GM12878 (cell line): ENCODE results near the gene SLC12A1. TPM values are rescaled to one million over a fixed set of nuclear protein-coding genes. Genes with fewer than 3 reads are reported as not detected.

ENCODE experiments used
- ATAC-seq: fragments of 200-7000 bp; cut with Tn5 transposase; 3 replicates; pipeline ENCODE4 v1.9.1; 2020; ENCODE audit warnings: mild to moderate bottlenecking, moderate library complexity
- BruUV-seq: library from RNA; stranded (reverse); fragments of 400-500 nt; replicated peaks from 2 replicates; lab custom pipeline; 2021; lab: Mats Ljungman, UMichigan
- CTCF ChIA-PET: fragments of 300-600 bp; sonication (Branson Sonifier 250); formaldehyde crosslinking; extraction: SDS; loops from one replicate; lab custom pipeline; 2021; ENCODE audit warnings: inconsistent platforms; lab: Yijun Ruan, JAX
- POLR2A ChIA-PET: fragments of 350-600 bp; formaldehyde crosslinking; extraction: SDS; loops from one replicate; lab custom pipeline; 2021; ENCODE audit warnings: inconsistent platforms; lab: Charles Lee
- RAD21 ChIA-PET: fragments of 300-600 bp; sonication (Branson Sonifier 250); formaldehyde crosslinking; loops from one replicate; lab custom pipeline; 2023; ENCODE audit warnings: antibody characterized with exemption; ENCODE audit not compliant: unreplicated experiment; lab: Charles Lee
- SMC1A ChIA-PET: fragments of 300-600 bp; sonication (Branson Sonifier 250); formaldehyde crosslinking; loops from one replicate; lab custom pipeline; 2023; ENCODE audit not compliant: unreplicated experiment, uncharacterized antibody; lab: Charles Lee
- DNase-seq: peaks from one replicate; pipeline ENCODE4 v3.0.0-alpha.2; 2011; ENCODE audit warnings: low read depth, low spot score
- FAIRE-seq: peaks from 3 replicates; lab custom pipeline; 2011; peaks lifted over from hg19 to GRCh38; lab: Jason Lieb, UNC
- H2AFZ ChIP-seq: 2 replicates; pipeline ENCODE4 v1.6.0; 2011; ENCODE audit warnings: low read depth, low read length, control low read depth; ENCODE audit not compliant: control insufficient read depth
- H3K27ac ChIP-seq: 2 replicates; pipeline ENCODE4 v1.5.1; 2011; ENCODE audit warnings: control low read depth; ENCODE audit not compliant: control insufficient read depth, insufficient read depth
- H3K27me3 ChIP-seq, 2 experiments: replicated peaks in 1 of 2; 2 replicates each; pipeline versions ENCODE4 v1.6.0 to v1.6.1; 2011; ENCODE audit warnings: low read length in 1 of 2; ENCODE audit not compliant: control insufficient read depth in 2 of 2, insufficient read depth in 2 of 2
- H3K36me3 ChIP-seq, 2 experiments: 2 replicates each; pipeline ENCODE4 v1.5.1; 2011; ENCODE audit warnings: low read length in 1 of 2; ENCODE audit not compliant: control insufficient read depth in 2 of 2, insufficient read depth in 2 of 2
- H3K4me1 ChIP-seq: 2 replicates; pipeline ENCODE4 v1.6.1; 2011; ENCODE audit warnings: mild to moderate bottlenecking, low read length, moderate library complexity, mixed read lengths; ENCODE audit not compliant: control insufficient read depth, insufficient read depth
- H3K4me2 ChIP-seq: 2 replicates; pipeline ENCODE4 v1.6.0; 2011; ENCODE audit warnings: control low read depth; ENCODE audit not compliant: control insufficient read depth, insufficient read depth
- H3K4me3 ChIP-seq: fragments of 200-600 bp; sonication (generic); 2 replicates; pipeline ENCODE4 v1.5.1; 2016
- H3K79me2 ChIP-seq: 2 replicates; pipeline ENCODE4 v1.6.0; 2011; ENCODE audit warnings: low read length; ENCODE audit not compliant: control insufficient read depth, insufficient read depth
- H3K9ac ChIP-seq: 2 replicates; pipeline ENCODE4 v1.8.0; 2011; ENCODE audit warnings: low read length, control low read depth, mixed read lengths; ENCODE audit not compliant: control insufficient read depth, insufficient read depth
- H3K9me3 ChIP-seq: replicated peaks from 3 replicates; pipeline ENCODE4 v1.5.1; 2011; ENCODE audit warnings: mild to moderate bottlenecking, low read length; ENCODE audit not compliant: control insufficient read depth, insufficient read depth
- H4K20me1 ChIP-seq: 2 replicates; pipeline ENCODE4 v1.6.0; 2011; ENCODE audit not compliant: control insufficient read depth, insufficient read depth
- BRCA1 ChIP-seq: IDR thresholded peaks from 2 replicates; pipeline ENCODE4 v1.6.1; 2011; ENCODE audit warnings: low read depth, low read length, improper control_type of control experiment
- E4F1 ChIP-seq: fragments of 450-650 bp; IDR thresholded peaks from 2 replicates; pipeline ENCODE4 v1.6.1; 2018; ENCODE audit warnings: borderline replicate concordance, mild to moderate bottlenecking; ENCODE audit not compliant: partially characterized antibody
- FOS ChIP-seq: IDR thresholded peaks from 3 replicates; pipeline ENCODE4 v1.6.1; 2011; ENCODE audit warnings: borderline replicate concordance; ENCODE audit not compliant: insufficient read length; ENCODE audit errors: extremely low read depth
- IRF3 ChIP-seq: fragments of 450-650 bp; IDR thresholded peaks from 2 replicates; pipeline ENCODE4 v1.6.1; 2014; ENCODE audit warnings: mild to moderate bottlenecking
- NR2C2 ChIP-seq: IDR thresholded peaks from 2 replicates; pipeline ENCODE4 v1.6.1; 2011; ENCODE audit warnings: borderline replicate concordance, low read depth; ENCODE audit not compliant: control insufficient read depth, insufficient read length
- POLR2AphosphoS5 ChIP-seq: IDR thresholded peaks from 2 replicates; pipeline ENCODE4 v1.6.1; 2011; ENCODE audit warnings: mild to moderate bottlenecking, low read length, inconsistent platforms
- SIN3A ChIP-seq: IDR thresholded peaks from 2 replicates; pipeline ENCODE4 v1.6.1; 2012; ENCODE audit warnings: low read depth, low read length, improper control_type of control experiment
- SREBF2 ChIP-seq: IDR thresholded peaks from 2 replicates; pipeline ENCODE4 v1.6.1; 2012; ENCODE audit warnings: mild to moderate bottlenecking, low read length
- SRF ChIP-seq, 2 experiments: IDR thresholded peaks; 2 replicates each; pipeline ENCODE4 v1.6.1; 2011; ENCODE audit warnings: low read depth in 2 of 2, low read length in 2 of 2, mild to moderate bottlenecking in 1 of 2, moderate library complexity in 1 of 2
- TCF3 ChIP-seq: IDR thresholded peaks from 2 replicates; pipeline ENCODE4 v1.6.1; 2012; ENCODE audit warnings: low read depth, mild to moderate bottlenecking, low read length, borderline replicate concordance; ENCODE audit not compliant: insufficient read depth
- WGBS: methylation state at CpG from one replicate; pipeline ENCODE4 v1.1.6; 2016; ENCODE audit warnings: low lambda C conversion rate; ENCODE audit not compliant: insufficient replicate concordance, insufficient coverage; ENCODE audit errors: missing lambda C conversion rate; 5-methylcytosine and 5-hydroxymethylcytosine counted together
- in situ Hi-C: fragments of 300-500 bp; cut with MboI; formaldehyde crosslinking; loops from 9 replicates; pipeline ENCODE4 v1.14.3; 2018; ENCODE audit warnings: mixed read lengths
- intact Hi-C: fragments of 100-400 bp; cut with micrococcal nuclease; formaldehyde crosslinking; loops from one replicate; pipeline ENCODE4 v1.14.2; 2022; ENCODE audit not compliant: unreplicated experiment
- polyA plus RNA-seq, 11 experiments: library from polyadenylated mRNA; depleted of rRNA in 4 of 11; unstranded in 6 of 11; stranded (reverse) in 5 of 11; fragments of >200 nt; fragmentation: Nextera tagmentation in 4 of 11; fragmentation: Illumina TruSeq in 1 of 11; extraction: Ambion mirVana in 4 of 11; extraction: Trizol in 1 of 11; gene quantifications; 1 replicate in 1 of 11; 2 replicates in 10 of 11; pipeline versions ENCODE4 v1.2.1 to v1.2.3, GENCODE V29; 2011 to 2016; ENCODE audit warnings: inconsistent platforms in 2 of 11, missing spikeins in 2 of 11, low read depth in 1 of 11
- total RNA-seq, 4 experiments: library from RNA; depleted of rRNA in 3 of 4; stranded (reverse); fragments of >200 nt in 3 of 4; fragmentation: Illumina TruSeq in 1 of 4; extraction: Trizol in 1 of 4; gene quantifications; 2 replicates each; pipeline versions ENCODE4 v1.2.1 to v1.2.3, GENCODE V29; 2013 to 2021
- TF ChIP-seq, protein P1 (sequence below): fragments of 450-650 bp; IDR thresholded peaks from 2 replicates; pipeline ENCODE4 v1.6.1; 2017; ENCODE audit warnings: mild to moderate bottlenecking
- TF ChIP-seq, protein P2 (sequence below): IDR thresholded peaks from 2 replicates; pipeline ENCODE4 v1.6.1; 2011; ENCODE audit warnings: mild to moderate bottlenecking, low read depth, low read length, moderate library complexity; ENCODE audit not compliant: insufficient replicate concordance
- TF ChIP-seq, protein P3 (sequence below): IDR thresholded peaks from 2 replicates; pipeline ENCODE4 v1.6.1; 2012; ENCODE audit warnings: mild to moderate bottlenecking, low read depth, low read length

Gene SLC12A1
- total and polyA plus RNA-seq, 10 of the 15 experiments (the other 5 are each of a cell fraction or from before 2014, with no cell fraction given), result under 0.01 TPM; not detected in 9

- in situ Hi-C loops (loop anchor here (25.0 kb wide), 1 partner anchor 1287 kb away; the partner anchor contains the start of genes DTWD1 and FAM227B), intact Hi-C loops (no loop called here)
- ChIA-PET SMC1A (interaction anchor here (2.1 to 2.4 kb wide), 2 partner anchors 27 to 28 kb away, joined by 5 to 11 read pairs; no protein-coding TSS in a partner anchor), POLR2A (no interaction called here), RAD21 (interaction anchor here (0.7 to 1.5 kb wide), 2 partner anchors 9 to 41 kb away, joined by 3 read pairs; no protein-coding TSS in a partner anchor), CTCF (interaction anchor here (0.8 to 2.4 kb wide), 4 partner anchors 10 to 39 kb away, joined by 3 to 9 read pairs (median 4); no protein-coding TSS in a partner anchor)
- H3K79me2 ChIP-seq, result peaks cover 2% of the 10 kb centered on the region
- no peaks in the 10 kb centered on the region for H4K20me1 ChIP-seq
- H3K27me3 ChIP-seq, result no peaks in the 10 kb centered on the region
- H3K27ac ChIP-seq, result no peak overlapping the region
- DNase-seq (no peak), FAIRE-seq (no peak), ATAC-seq (peak; percentile 14; the same call in 1 of the 3 replicates)
- H2AFZ ChIP-seq, result no peak overlapping the region
- no TSS peak for BruUV-seq
- peaks cover 11% of the 10 kb centered on the region; the same call in 1 of the 2 replicates for H3K4me1 ChIP-seq
- H3K4me2 ChIP-seq, result no peak overlapping the region
- H3K36me3 ChIP-seq, result no peaks in the 10 kb centered on the region
- no peak overlapping the region for H3K4me3 ChIP-seq
- no peaks in the 10 kb centered on the region for H3K9me3 ChIP-seq
- H3K9ac ChIP-seq, result no peak overlapping the region
- 66% methylated on average over 5 of the region's 5 CpGs for WGBS
- TF ChIP-seq SREBF2 (no peak), SRF (IDR thresholded peaks at IDR 0.05; ENCODE audit: low read depth in 2 of 2, low read length in 2 of 2) (no peak), E4F1 (no peak), SIN3A (no peak), IRF3 (no peak), POLR2AphosphoS5 (no peak), BRCA1 (no peak), FOS (no peak), NR2C2 (no peak), TCF3 (no peak)
- TF ChIP-seq, protein P1, sequence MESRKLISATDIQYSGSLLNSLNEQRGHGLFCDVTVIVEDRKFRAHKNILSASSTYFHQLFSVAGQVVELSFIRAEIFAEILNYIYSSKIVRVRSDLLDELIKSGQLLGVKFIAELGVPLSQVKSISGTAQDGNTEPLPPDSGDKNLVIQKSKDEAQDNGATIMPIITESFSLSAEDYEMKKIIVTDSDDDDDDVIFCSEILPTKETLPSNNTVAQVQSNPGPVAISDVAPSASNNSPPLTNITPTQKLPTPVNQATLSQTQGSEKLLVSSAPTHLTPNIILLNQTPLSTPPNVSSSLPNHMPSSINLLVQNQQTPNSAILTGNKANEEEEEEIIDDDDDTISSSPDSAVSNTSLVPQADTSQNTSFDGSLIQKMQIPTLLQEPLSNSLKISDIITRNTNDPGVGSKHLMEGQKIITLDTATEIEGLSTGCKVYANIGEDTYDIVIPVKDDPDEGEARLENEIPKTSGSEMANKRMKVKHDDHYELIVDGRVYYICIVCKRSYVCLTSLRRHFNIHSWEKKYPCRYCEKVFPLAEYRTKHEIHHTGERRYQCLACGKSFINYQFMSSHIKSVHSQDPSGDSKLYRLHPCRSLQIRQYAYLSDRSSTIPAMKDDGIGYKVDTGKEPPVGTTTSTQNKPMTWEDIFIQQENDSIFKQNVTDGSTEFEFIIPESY, result no peak
- TF ChIP-seq, protein P2, sequence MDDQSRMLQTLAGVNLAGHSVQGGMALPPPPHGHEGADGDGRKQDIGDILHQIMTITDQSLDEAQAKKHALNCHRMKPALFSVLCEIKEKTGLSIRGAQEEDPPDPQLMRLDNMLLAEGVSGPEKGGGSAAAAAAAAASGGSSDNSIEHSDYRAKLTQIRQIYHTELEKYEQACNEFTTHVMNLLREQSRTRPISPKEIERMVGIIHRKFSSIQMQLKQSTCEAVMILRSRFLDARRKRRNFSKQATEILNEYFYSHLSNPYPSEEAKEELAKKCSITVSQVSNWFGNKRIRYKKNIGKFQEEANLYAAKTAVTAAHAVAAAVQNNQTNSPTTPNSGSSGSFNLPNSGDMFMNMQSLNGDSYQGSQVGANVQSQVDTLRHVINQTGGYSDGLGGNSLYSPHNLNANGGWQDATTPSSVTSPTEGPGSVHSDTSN, result no peak
- TF ChIP-seq, protein P3, sequence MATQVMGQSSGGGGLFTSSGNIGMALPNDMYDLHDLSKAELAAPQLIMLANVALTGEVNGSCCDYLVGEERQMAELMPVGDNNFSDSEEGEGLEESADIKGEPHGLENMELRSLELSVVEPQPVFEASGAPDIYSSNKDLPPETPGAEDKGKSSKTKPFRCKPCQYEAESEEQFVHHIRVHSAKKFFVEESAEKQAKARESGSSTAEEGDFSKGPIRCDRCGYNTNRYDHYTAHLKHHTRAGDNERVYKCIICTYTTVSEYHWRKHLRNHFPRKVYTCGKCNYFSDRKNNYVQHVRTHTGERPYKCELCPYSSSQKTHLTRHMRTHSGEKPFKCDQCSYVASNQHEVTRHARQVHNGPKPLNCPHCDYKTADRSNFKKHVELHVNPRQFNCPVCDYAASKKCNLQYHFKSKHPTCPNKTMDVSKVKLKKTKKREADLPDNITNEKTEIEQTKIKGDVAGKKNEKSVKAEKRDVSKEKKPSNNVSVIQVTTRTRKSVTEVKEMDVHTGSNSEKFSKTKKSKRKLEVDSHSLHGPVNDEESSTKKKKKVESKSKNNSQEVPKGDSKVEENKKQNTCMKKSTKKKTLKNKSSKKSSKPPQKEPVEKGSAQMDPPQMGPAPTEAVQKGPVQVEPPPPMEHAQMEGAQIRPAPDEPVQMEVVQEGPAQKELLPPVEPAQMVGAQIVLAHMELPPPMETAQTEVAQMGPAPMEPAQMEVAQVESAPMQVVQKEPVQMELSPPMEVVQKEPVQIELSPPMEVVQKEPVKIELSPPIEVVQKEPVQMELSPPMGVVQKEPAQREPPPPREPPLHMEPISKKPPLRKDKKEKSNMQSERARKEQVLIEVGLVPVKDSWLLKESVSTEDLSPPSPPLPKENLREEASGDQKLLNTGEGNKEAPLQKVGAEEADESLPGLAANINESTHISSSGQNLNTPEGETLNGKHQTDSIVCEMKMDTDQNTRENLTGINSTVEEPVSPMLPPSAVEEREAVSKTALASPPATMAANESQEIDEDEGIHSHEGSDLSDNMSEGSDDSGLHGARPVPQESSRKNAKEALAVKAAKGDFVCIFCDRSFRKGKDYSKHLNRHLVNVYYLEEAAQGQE, result no peak
Observed at GRCh38 chr15:48324949-48325348, 118.8 kb downstream of the SLC12A1 start.
